ENCODE data around the gene GRIN2B. TPM values are rescaled to one million over a fixed set of nuclear protein-coding genes. Genes with fewer than 3 reads are reported as not detected.

GRIN2B gene
- total and polyA plus RNA-seq, 8 donors: 0.06 to 0.44 (median 0.16) TPM

- TF ChIP-seq CTCF (IDR thresholded peaks at IDR 0.05): no peak
- DNase-seq (peak in 2 of 4 donors; percentile 40 to 52), ATAC-seq (no peak)
- Histone ChIP-seq H3K36me3 (no peaks in the 10 kb centered on the region), H3K9me3 (no peaks in the 10 kb centered on the region), H3K27me3 (peaks cover 5 to 31% of the 10 kb centered on the region in 2 donors), H3K4me1 (no peaks in the 10 kb centered on the region), H3K27ac (no peak overlapping the region), H3K4me3 (no peak overlapping the region)
- intact Hi-C loops (cut with DNase I): no loop called here
Observed at GRCh38 chr12:13973996-13974395, 7.4 kb downstream of the GRIN2B start.

GRCh38 chr12:13970803-13971202 is 10.6 kb downstream of the GRIN2B start:
- no peaks in the 10 kb centered on the region for H3K4me1 ChIP-seq
- no peak for DNase-seq
- H3K27ac ChIP-seq: no peak overlapping the region
- no peaks in the 10 kb centered on the region for H3K9me3 ChIP-seq
- peaks cover 0 to 4% of the 10 kb centered on the region in 2 donors for H3K27me3 ChIP-seq
- ATAC-seq: no peak
- H3K36me3 ChIP-seq: no peaks in the 10 kb centered on the region
- H3K4me3 ChIP-seq: no peak overlapping the region
- no peak for TF ChIP-seq CTCF (IDR thresholded peaks at IDR 0.05)
- intact Hi-C loops (cut with DNase I): no loop called here

- no peak overlapping the region for H3K4me3 ChIP-seq
- DNase-seq: no peak
- H3K36me3 ChIP-seq: no peaks in the 10 kb centered on the region
- no peaks in the 10 kb centered on the region for H3K4me1 ChIP-seq
- H3K9me3 ChIP-seq: no peaks in the 10 kb centered on the region
- no peak for ATAC-seq
- H3K27ac ChIP-seq: no peak overlapping the region
- TF ChIP-seq CTCF (IDR thresholded peaks at IDR 0.05): no peak
- no peaks in the 10 kb centered on the region for H3K27me3 ChIP-seq
- intact Hi-C loops (cut with DNase I): no loop called here
Observed at GRCh38 chr12:13968281-13968680, 13.1 kb downstream of the GRIN2B start.

- no peaks in the 10 kb centered on the region for H3K4me1 ChIP-seq
- H3K27ac ChIP-seq: no peak overlapping the region
- no peaks in the 10 kb centered on the region for H3K36me3 ChIP-seq
- TF ChIP-seq CTCF (IDR thresholded peaks at IDR 0.05): no peak
- no peaks in the 10 kb centered on the region for H3K9me3 ChIP-seq
- intact Hi-C loops (cut with DNase I): no loop called here
- no peak overlapping the region for H3K4me3 ChIP-seq
- ATAC-seq (no peak), DNase-seq (no peak)
- H3K27me3 ChIP-seq: peaks cover 0 to 7% of the 10 kb centered on the region in 2 donors
Observed at GRCh38 chr12:13964666-13965065, 16.7 kb downstream of the GRIN2B start.

GRCh38 chr12:13962699-13963098 is 18.7 kb downstream of the GRIN2B start:
- DNase-seq (no peak), ATAC-seq (no peak)
- H3K27me3 ChIP-seq: peaks cover 0 to 11% of the 10 kb centered on the region in 2 donors
- no peaks in the 10 kb centered on the region for H3K4me1 ChIP-seq
- H3K36me3 ChIP-seq: no peaks in the 10 kb centered on the region
- no peaks in the 10 kb centered on the region for H3K9me3 ChIP-seq
- H3K27ac ChIP-seq: no peak overlapping the region
- intact Hi-C loops (cut with DNase I): no loop called here
- TF ChIP-seq CTCF (IDR thresholded peaks at IDR 0.05): no peak
- H3K4me3 ChIP-seq: no peak overlapping the region

Data from left lung (tissue), 10 donors.